SU-DHL-6 (cell line): ENCODE data around the gene ZFP82.

ENCODE experiments used
- H2AFZ ChIP-seq: fragments of 200-600 bp; sonication (generic); 2 replicates; pipeline ENCODE4 v1.6.1; 2014; ENCODE audit warnings: low read depth, mild to moderate bottlenecking, moderate library complexity, mixed read lengths, antibody characterized with exemption, low read length; ENCODE audit not compliant: severe bottlenecking
- H3F3A ChIP-seq: fragments of 200-600 bp; shearing (Covaris generic); 2 replicates; pipeline ENCODE4 v1.6.0; 2016; ENCODE audit warnings: antibody characterized with exemption, mild to moderate bottlenecking; ENCODE audit not compliant: insufficient read depth
- H3K27ac ChIP-seq: fragments of 200-600 bp; sonication (generic); 2 replicates; pipeline ENCODE4 v1.5.1; 2016; ENCODE audit warnings: low read depth, mild to moderate bottlenecking, low read length, moderate library complexity, mixed read lengths
- H3K27me3 ChIP-seq: fragments of 200-600 bp; sonication (generic), shearing (Covaris generic); 2 replicates; pipeline ENCODE4 v1.6.0; 2014; ENCODE audit warnings: mild to moderate bottlenecking, low read length
- H3K36me3 ChIP-seq: fragments of 200-600 bp; sonication (generic); 2 replicates; pipeline ENCODE4 v1.6.1; 2014; ENCODE audit warnings: mild to moderate bottlenecking, low read length, mixed read lengths
- H3K4me2 ChIP-seq: fragments of 300-600, 200-600 bp; shearing (Covaris generic), sonication (generic); 2 replicates; pipeline ENCODE4 v1.6.0; 2014; ENCODE audit warnings: low read length, low read depth, mild to moderate bottlenecking; ENCODE audit not compliant: poor library complexity, severe bottlenecking
- H3K4me3 ChIP-seq: fragments of 200-600 bp; sonication (generic); 2 replicates; pipeline ENCODE4 v1.5.1; 2014; ENCODE audit warnings: antibody characterized with exemption, low read length, mild to moderate bottlenecking, mixed read lengths; ENCODE audit not compliant: insufficient read depth, poor library complexity, severe bottlenecking
- H3K79me2 ChIP-seq: fragments of 200-600 bp; sonication (generic); 2 replicates; pipeline ENCODE4 v1.6.1; 2014; ENCODE audit warnings: mild to moderate bottlenecking, low read length, moderate library complexity; ENCODE audit not compliant: insufficient read depth
- H3K9ac ChIP-seq: fragments of 200-600 bp; sonication (generic); 2 replicates; pipeline ENCODE4 v1.7.0; 2014; ENCODE audit warnings: mild to moderate bottlenecking, low read length
- H3K9me2 ChIP-seq: fragments of 200-600 bp; sonication (generic); replicated peaks from 2 replicates; pipeline ENCODE4 v1.6.1; 2014; ENCODE audit warnings: low read length; ENCODE audit not compliant: insufficient read depth
- H3K9me3 ChIP-seq: fragments of 200-600 bp; sonication (generic); 2 replicates; pipeline ENCODE4 v1.6.1; 2014; ENCODE audit warnings: low read length, mixed read lengths; ENCODE audit not compliant: insufficient read depth
- H4K20me1 ChIP-seq: fragments of 200-600 bp; sonication (generic); 2 replicates; pipeline ENCODE4 v1.6.1; 2014; ENCODE audit warnings: low read depth, mild to moderate bottlenecking, antibody characterized with exemption, low read length, moderate library complexity, mixed read lengths
- CTCF ChIP-seq: fragments of 200-600 bp; sonication (generic); IDR thresholded peaks from one replicate; pipeline ENCODE4 v1.5.1; 2017; ENCODE audit warnings: antibody characterized with exemption, mild to moderate bottlenecking, low read length, moderate library complexity; ENCODE audit not compliant: insufficient read depth, poor library complexity, severe bottlenecking
- EZH2phosphoT487 ChIP-seq: fragments of 200-600 bp; sonication (generic), shearing (Covaris generic); conservative IDR thresholded peaks from 2 replicates; pipeline ENCODE4 v1.6.1; 2018; ENCODE audit warnings: mild to moderate bottlenecking, antibody characterized with exemption, low read length, moderate library complexity, mixed read lengths

ZFP82 gene

GRCh38 chr19:36423925-36424324 lies 5.5 kb upstream of the ZFP82 start:
- Histone ChIP-seq H3K9ac (no peak overlapping the region), H3K79me2 (no peaks in the 10 kb centered on the region), H3F3A (no peaks in the 10 kb centered on the region; the same call in 1 of the 2 replicates), H3K4me2 (no peak overlapping the region), H3K9me2 (no peaks in the 10 kb centered on the region), H4K20me1 (no peaks in the 10 kb centered on the region), H3K9me3 (no peaks in the 10 kb centered on the region), H3K36me3 (no peaks in the 10 kb centered on the region), H2AFZ (no peak overlapping the region), H3K27me3 (no peaks in the 10 kb centered on the region), H3K4me3 (no peak overlapping the region), H3K27ac (no peak overlapping the region)
- TF ChIP-seq CTCF (no peak), EZH2phosphoT487 (no peak)

- no peaks in the 10 kb centered on the region for H3K27me3 ChIP-seq
- no peaks in the 10 kb centered on the region for H4K20me1 ChIP-seq
- H3K4me3 ChIP-seq = no peak overlapping the region
- H3K4me2 ChIP-seq = no peak overlapping the region
- H3K27ac ChIP-seq = no peak overlapping the region
- H2AFZ ChIP-seq = no peak overlapping the region
- H3K9me3 ChIP-seq = no peaks in the 10 kb centered on the region
- H3F3A ChIP-seq = no peaks in the 10 kb centered on the region; the same call in 1 of the 2 replicates
- H3K9ac ChIP-seq = no peak overlapping the region
- H3K79me2 ChIP-seq = peaks cover 16% of the 10 kb centered on the region
- H3K36me3 ChIP-seq = no peaks in the 10 kb centered on the region
- H3K9me2 ChIP-seq = no peaks in the 10 kb centered on the region
- TF ChIP-seq CTCF = no peak
Observed at GRCh38 chr19:36421749-36422481, 3.5 kb upstream of the ZFP82 start.

- H3K4me3 ChIP-seq = no peak overlapping the region
- no peaks in the 10 kb centered on the region for H3K27me3 ChIP-seq
- H4K20me1 ChIP-seq = no peaks in the 10 kb centered on the region
- no peaks in the 10 kb centered on the region for H3K36me3 ChIP-seq
- H2AFZ ChIP-seq = no peak overlapping the region
- TF ChIP-seq EZH2phosphoT487 (no peak), CTCF (no peak)
- no peaks in the 10 kb centered on the region; the same call in 1 of the 2 replicates for H3F3A ChIP-seq
- no peaks in the 10 kb centered on the region for H3K9me2 ChIP-seq
- H3K27ac ChIP-seq = no peak overlapping the region
- peaks cover 24% of the 10 kb centered on the region for H3K79me2 ChIP-seq
- H3K4me2 ChIP-seq = no peak overlapping the region
- no peaks in the 10 kb centered on the region for H3K9me3 ChIP-seq
- H3K9ac ChIP-seq = no peak overlapping the region
Observed at GRCh38 chr19:36420961-36421748, 2.7 kb upstream of the ZFP82 start.
